ENCODE data around the gene MFN2.

DNA sequence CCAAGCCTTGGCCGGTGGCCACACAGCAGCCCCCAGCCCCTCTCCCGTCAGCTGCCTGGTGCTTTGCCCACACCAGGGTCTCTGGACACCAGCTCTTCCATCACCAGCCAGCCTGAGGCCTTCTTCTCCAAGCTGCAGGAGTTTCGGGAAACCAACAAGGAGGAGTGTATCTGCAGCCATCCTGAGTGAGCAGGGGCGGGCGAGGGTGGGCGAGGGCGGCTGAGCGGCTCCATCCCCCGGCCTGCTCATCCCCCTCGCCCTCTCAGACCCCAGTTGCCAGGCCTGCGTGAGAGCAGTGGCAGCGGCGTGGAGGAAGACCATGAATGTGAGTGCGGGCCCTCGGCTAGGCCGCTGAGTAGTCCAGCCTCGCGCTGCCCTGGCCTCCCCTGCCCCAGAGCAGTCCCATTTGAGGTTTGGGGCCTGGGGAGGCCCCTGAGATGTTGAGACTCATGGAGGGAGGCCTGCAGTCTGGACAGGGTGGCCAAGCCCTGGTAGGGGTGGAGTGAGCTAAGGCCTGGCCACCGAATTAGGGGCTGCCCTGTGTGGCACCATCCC is 48.8 kb downstream of the MFN2 start:
- TF ChIP-seq, protein P1, sequence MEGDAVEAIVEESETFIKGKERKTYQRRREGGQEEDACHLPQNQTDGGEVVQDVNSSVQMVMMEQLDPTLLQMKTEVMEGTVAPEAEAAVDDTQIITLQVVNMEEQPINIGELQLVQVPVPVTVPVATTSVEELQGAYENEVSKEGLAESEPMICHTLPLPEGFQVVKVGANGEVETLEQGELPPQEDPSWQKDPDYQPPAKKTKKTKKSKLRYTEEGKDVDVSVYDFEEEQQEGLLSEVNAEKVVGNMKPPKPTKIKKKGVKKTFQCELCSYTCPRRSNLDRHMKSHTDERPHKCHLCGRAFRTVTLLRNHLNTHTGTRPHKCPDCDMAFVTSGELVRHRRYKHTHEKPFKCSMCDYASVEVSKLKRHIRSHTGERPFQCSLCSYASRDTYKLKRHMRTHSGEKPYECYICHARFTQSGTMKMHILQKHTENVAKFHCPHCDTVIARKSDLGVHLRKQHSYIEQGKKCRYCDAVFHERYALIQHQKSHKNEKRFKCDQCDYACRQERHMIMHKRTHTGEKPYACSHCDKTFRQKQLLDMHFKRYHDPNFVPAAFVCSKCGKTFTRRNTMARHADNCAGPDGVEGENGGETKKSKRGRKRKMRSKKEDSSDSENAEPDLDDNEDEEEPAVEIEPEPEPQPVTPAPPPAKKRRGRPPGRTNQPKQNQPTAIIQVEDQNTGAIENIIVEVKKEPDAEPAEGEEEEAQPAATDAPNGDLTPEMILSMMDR (IDR thresholded peaks at IDR 0.05; ENCODE audit: borderline replicate concordance, extremely low read depth, low read length, poor library complexity, severe bottlenecking), result no peak
- no peak for TF ChIP-seq EZH2 (IDR thresholded peaks at IDR 0.05; ENCODE audit: borderline replicate concordance, low read depth, low read length, severe bottlenecking)
